ENCODE measurements around the gene SLC6A20. TPM values are rescaled to one million over a fixed set of nuclear protein-coding genes. Genes with fewer than 3 reads are reported as not detected.

The SLC6A20 gene, protein sequence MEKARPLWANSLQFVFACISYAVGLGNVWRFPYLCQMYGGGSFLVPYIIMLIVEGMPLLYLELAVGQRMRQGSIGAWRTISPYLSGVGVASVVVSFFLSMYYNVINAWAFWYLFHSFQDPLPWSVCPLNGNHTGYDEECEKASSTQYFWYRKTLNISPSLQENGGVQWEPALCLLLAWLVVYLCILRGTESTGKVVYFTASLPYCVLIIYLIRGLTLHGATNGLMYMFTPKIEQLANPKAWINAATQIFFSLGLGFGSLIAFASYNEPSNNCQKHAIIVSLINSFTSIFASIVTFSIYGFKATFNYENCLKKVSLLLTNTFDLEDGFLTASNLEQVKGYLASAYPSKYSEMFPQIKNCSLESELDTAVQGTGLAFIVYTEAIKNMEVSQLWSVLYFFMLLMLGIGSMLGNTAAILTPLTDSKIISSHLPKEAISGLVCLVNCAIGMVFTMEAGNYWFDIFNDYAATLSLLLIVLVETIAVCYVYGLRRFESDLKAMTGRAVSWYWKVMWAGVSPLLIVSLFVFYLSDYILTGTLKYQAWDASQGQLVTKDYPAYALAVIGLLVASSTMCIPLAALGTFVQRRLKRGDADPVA
- not detected in 2 replicates for total RNA-seq

DNA sequence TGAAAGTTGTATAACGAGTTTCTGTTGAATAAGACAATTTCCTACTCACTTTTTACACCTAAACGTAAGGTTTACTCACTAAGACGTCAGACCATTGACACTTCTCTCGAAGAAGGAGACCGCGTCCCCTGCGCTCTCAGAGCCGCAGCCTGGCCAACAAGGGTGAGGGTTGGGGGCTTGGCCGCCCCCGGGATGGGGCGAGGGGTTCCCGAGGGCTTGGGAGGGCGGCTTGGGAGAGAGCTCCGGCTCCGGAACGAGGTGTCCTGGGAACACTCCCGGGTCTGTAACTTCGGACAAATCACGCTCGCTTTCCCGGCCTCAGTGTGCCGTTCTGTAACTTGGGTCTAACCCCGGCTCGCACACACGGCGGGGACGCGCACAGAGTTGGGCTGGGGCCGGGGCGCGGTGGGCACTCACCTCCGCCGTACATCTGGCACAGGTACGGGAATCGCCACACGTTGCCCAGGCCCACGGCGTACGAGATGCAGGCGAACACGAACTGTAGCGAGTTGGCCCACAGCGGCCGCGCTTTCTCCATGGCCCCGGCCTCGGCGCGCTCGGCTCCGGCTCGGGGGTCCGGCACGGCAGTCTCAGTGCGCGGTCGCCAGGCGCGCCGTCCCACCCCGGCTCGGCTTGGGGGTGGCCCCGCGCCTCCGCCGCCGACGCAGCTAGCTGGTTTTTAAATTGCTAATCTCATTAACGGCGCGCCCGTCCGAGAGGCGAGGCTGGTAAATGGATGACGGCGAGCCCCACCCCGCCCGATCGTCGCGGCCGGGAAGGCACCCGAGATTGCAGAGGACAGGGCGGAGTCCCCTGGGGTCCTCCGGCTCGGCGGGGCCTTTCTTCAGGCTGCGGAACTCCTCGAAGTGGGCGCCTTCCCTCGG lies at the start of gene SLC6A20:
Gene SLC6A20 (minus strand): TSS at position 655 of the 884 bp plus-strand sequence. CDS start 117 bp downstream, at position 538.

DNA sequence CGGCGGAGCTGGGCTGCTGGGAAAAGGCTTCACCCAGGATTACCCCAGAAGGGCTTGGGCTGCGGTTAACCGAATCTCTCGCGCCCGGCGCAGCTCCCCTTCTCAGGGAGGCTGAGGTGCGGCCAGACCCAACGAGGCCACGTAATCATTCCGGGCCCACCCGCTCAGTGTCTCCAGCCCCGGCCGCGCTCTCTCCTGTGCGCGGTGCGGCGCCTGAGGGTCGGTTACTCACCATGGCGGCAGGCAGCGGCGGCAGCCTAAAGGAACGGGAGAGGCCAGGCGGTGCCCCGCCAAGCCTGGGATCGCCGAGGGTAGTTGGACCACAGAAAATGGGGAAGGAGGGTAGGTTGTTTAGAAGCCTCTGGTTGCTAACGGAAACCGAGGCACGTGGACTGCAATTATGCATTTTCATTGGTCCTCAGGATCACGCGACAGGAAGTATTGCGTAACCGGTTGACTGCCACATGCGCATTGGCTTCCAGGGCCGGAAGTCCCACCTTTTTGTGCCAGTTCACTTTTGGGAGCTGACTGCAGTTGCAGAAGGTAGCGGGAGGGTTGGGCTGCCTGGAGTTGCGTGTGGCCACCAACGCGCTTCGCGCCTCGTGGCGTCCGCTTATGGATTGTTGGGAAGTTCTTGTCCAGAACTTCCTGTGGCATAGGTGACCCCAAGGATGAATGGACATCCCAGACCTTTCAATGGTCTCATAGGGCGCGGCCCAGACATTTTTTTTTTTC lies 45.6 kb upstream of the SLC6A20 start, which contains the start of gene LZTFL1:
Gene LZTFL1 (minus strand): TSS at position 363 of the 735 bp plus-strand sequence. CDS start 128 bp downstream, at position 235.

Small RNAs within 50 kb of the gene (small RNA-seq; reads per million reads assigned to genes)
- gene RN7SL145P, result not detected

Other genes starting within 250 kb of the SLC6A20 start
- 23.8 and 26.2 TPM in 2 replicates for gene LIMD1, start 201.8 kb downstream of the SLC6A20 start, total RNA-seq
- gene SACM1L, start 107.1 kb downstream of the SLC6A20 start, total RNA-seq, result 42.8 and 48.9 TPM in 2 replicates
- gene LZTFL1, start 45.6 kb upstream of the SLC6A20 start, total RNA-seq, result 18.0 and 18.1 TPM in 2 replicates
- not detected in 2 replicates for gene CCR9, start 90.0 kb upstream of the SLC6A20 start, total RNA-seq
- gene CXCR6, start 146.9 kb upstream of the SLC6A20 start, total RNA-seq, result not detected in 2 replicates
- 20.5 and 25.1 TPM in 2 replicates for gene FYCO1, start 199.3 kb upstream of the SLC6A20 start, total RNA-seq
- not detected in 2 replicates for gene XCR1, start 230.9 kb upstream of the SLC6A20 start, total RNA-seq

All from thoracic aorta endothelial cell (primary cell).